DMS53 treated with DMSO at 0.1 percent for 48 hours (cell line): ENCODE results near the gene BAIAP2.

Experiments
- DNase-seq: peaks from one replicate; lab custom pipeline; 2025; ENCODE audit not compliant: unreplicated experiment; lab: John Stamatoyannopoulos, UW

Gene BAIAP2

DNA sequence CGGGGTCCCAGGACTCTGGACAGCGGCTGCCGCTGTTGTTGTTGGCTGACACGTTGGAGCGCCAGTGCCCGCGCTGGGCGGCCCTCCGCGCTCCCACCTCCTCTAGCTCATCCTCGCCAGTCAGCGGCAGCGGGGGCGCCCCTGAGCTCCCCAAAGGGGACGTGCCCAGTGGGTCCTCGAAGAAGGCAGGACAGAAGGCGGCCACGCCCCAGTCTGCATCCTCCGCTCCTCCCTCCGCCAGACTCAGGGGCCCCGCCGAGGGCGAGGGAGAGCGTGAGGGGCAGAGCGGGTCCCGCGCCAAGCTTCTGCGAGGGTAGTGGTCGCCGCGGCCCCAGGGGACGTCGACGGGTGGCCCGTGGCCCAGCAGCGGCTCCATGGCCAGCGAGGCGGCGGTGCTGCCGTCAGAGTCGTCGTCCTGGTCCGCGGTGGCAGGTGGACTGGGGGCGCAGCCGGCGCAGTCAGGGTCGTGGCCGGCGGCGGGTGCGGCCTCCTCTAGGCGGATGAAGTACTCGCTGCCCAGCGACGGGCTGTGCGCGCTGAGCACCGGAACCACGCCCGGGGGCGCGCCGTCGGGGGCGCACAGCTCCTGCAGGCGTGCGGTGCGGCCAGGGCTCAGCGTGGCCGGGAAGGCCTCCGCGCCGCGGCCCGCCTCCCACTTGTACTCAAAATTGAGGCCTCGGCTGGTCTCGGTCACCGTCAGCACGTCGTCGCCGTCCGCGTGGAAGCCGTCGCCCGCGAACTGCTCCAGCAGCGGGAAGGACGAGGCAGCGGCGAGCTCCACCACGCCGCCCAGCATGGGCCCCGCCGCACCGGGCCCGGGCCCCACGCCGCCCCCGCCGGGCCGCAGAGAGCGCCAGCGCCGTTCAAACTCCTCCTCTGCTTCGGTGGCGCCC is 87.1 kb downstream of the BAIAP2 start:
- DNase-seq: no peak

DNA sequence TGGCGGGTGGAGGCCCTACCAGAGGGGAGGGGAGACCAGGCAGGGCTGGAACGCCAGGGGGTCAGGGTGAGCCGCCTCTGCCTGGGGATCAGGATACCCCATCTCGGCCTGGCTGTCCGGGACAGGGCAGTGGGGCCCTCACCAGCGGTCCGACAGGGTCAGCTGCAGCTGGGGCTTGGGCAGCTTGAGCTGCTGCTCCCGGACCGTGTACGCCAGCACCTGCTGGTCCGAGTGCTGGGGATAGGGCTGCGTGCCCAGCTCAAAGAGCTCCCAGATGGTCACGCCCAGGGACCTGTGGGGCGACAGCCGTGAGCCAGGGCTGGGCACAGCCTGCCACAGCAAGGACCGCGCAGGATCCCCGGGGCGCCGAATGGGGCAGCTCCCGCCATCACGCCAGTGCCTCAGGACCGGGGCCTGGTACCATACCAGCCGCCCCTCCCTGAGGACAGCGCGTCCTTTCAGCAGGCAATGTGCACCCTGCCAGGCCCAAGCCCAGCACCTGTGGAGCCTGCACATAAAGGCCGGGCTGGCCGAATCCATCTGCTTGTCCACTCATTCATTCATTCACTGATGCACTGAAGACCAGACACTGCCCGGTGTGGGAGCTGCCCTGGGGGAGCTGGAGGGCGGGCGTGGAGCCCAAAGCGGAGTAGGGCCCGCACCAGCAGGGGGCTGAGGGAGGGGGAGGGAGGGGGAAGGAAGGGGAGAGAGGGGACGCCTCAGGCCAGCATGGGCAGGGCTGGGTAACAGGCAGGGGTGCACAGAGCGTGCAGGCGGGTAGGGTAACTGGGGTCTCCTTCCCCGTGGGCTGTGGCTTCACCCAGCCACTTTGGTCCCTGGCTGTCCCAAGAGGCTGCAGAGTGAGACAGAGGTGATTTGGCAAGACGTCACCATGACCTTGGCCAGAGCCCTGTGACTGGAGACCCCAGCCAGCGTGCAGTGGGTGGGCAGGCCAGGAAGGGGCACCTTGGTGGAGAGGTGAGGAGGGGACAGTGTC is 88.4 kb downstream of the BAIAP2 start:
- no peak for DNase-seq

DNA sequence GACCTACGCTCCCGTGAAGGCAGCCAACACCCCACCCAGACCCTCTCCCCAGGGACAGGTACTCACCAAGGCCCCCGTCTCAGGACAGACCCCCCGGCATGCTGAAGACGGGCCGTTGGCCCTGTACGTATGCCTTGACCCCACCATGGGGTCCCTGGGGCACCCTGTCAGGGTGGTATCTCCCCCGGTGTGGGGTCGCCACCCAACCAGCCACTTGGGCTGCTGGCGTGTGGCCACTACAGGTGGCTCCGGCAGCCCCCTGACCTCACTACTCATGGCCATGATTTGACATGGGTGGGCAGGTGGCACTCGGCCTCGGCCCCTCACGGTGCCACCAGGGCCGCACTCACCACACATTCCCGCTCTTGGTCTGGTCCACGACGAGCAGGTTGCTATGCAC is 89.4 kb downstream of the BAIAP2 start:
- no peak for DNase-seq

DNA sequence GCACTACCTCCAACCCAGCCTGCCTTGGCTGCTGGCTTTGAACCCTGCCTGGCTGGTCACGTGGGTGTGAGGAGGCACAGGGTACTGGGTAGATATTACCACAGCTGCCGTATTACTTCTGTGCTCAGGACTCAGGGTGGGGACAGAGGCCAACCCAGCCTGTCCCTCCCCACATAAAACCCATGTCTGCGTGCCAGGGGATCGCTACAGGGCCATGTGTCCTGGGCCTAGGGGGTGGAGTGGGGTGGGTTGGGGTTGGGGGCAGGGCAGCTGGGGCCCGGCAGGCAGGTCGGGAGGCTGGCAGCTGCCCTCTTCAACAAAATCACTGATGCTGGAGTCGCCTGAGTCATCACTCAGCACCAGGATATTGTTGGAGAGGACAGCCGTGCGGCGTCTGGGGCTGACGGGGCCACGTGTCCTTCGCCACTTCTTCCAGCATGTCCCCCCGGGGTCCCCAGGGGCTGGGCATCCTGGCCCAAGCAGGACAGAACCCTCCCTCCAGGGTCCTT is 90.7 kb downstream of the BAIAP2 start:
- DNase-seq: peak; percentile 58

DNA sequence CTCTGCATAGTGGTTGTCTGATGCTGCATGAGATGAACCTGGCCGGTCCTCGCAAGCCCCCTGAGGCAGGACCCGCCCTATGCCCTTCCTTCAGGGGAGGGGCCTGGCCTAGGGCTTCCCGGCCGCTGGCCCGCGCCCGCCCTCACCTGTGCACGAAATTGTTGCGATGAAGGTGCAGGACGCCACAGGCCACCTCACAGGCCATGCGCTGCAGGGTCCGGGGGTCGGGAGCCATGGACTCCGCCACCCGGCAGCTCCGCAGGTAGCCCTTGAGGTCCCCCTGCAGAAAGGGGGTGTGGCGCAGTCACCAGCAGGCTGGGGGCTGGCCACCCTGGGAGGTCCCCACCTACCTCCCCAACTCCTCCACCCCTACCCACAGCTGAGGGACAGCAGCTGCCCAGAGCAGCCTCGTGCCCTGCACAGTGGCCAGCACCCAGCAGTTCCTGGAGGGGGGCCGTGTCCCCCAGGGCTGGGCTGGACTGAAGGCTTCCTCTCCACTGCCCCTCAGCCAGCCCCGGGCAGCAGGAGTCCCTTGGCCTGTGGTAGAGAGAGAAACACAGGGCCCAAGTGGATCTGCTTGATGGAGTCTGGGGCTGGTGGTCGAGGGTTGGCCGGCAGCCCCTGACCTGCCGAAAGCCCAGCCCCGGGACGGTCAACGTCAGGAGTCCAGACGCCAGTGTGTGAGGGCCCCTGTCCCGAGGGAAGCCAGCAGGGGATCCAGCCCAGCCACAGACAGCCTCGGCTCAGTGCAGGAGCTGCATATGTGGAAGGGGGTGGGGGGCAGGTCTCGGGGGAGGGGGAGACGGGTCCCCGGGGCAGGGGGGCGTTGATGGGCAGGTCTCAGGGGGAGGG is 91.6 kb downstream of the BAIAP2 start:
- DNase-seq: no peak

DNA sequence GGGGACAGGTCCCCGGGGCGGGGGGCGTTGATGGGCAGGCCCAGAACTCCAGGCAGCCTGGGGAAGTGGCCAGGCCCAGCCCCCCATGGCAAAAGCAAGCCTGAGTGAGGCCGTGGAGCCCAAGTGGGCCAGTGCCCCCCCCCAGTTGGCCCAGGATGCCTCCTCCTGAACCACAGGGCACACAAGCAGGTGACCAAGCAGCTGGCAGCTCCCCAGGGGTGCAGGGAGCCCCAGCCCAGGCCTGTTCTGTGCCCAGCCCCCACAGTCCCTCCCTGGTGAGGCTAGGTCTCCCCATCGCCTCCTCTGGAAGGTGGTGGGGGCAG is 92.1 kb downstream of the BAIAP2 start:
- no peak for DNase-seq

DNA sequence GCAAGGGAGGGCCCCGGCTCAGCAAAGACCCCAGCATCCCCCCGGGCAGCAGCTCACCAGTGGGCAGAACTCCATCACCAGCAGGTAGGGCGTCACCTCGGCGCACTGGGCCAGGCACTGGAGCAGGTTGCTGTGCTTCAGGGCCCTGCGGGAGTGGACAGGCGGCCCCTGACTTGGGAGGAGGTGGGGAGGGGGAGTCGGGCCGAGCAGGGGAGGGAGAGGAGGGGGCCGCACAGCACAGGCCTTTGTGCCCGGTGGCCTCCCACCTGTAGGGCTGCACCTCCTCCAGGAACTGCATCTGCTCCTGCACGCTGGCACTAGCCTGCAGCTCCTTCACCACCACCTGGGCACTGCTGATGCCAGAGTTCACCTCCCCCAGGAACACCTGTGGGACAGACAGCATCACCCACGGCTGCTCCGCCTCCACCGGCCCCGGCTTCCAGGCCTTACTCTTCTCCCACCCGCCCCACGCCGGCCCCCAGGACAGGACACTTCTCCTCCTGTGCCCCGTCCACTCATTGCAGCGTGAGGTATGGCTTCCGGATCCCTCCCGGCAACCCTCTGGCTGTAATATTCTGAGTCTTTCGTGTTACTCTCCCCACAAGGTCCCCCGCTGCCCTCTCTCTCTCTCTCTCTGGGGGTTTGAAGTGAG is 92.7 kb downstream of the BAIAP2 start:
- DNase-seq: no peak

DNA sequence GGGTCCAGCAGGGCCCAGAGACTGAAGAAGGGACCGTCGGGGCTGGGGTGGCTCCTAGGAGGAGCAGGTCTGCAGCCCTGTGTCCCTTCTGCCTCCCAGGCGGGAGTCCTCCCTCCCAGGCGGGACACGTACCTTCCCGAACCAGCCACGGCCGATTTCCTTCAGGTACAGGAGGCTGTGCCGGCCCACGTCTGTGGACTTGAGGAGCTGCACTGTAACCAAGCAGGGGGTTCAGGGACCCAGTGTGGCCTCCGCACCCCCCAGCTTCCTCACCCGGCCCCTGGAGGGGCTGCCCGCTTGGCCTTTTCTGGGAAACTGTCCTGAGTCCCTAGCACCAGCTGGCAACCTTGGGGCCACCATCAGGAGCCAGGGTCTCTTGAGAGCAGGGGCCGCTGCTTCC is 93.4 kb downstream of the BAIAP2 start:
- DNase-seq: no peak

DNA sequence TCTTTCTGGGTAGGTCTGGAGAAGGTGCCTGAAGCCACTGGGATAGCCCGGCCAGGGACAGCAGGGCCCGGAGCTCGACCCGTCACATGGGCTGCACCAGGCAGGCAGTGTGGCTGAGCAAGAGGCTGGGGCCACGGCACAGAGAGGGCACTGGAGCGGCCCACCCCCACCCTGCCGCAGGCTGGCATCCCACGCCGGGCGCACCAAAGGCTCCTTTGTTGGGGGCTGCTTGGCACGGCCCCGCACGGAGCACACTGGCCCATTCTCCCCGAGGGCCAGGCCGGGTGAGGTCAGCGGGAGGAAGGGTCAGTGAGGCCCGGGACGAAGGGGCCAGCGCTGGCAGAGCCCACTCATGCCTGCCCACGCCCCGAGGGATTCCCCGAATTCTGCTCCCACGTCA is 93.8 kb downstream of the BAIAP2 start:
- DNase-seq: no peak

DNA sequence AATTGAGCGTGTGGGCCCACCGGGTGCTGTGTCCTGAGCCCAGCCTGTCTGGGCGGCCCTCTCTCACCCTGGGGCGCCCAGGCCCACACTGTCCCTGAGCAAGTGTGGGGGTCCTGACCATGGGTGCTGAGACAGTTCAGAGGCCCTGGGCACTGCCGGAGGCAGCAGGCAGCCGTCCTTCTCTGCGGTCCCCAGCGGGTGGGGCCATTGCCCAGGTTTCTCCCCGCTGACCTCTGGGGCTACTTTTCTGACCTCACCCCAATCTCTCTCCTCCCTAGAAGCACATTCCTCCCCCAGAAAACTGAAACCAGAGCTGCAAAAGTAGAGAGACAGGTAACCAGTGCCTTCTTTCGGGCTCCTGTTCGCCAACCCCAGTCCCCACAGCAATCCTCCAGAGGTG is 94.3 kb downstream of the BAIAP2 start:
- no peak for DNase-seq

DNA sequence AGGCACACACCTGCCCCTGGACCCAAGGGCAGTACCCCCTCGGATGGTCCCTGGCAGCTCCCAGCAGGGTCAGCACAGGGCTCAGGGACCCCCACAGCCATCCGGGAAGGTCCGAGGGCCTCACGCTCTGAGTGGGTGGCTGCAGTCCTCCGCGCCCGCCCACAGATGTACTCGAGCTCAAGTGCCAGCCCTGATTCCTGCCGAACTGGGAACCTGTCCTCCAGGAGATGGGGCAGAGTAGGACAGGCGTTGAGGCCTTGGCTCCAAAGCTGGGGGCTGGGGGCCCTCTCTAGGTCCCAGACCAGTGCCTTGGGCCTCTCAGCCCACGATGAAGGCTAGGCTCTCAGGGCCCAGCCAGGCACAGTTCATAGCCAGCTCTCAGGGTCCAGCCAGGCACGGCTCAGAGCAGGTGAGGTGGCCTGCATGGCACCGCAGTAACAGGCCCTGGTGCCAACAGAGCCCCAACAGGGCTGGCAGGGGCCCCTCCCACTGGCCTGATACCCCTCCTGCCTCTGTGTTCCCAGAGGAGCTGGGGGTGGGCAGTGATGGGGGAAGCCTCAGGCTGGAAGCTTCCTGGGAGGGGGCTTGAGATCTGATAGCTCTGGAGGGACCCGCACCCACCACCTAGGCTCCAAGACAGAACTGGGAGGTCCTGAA is 94.9 kb downstream of the BAIAP2 start:
- DNase-seq: no peak

DNA sequence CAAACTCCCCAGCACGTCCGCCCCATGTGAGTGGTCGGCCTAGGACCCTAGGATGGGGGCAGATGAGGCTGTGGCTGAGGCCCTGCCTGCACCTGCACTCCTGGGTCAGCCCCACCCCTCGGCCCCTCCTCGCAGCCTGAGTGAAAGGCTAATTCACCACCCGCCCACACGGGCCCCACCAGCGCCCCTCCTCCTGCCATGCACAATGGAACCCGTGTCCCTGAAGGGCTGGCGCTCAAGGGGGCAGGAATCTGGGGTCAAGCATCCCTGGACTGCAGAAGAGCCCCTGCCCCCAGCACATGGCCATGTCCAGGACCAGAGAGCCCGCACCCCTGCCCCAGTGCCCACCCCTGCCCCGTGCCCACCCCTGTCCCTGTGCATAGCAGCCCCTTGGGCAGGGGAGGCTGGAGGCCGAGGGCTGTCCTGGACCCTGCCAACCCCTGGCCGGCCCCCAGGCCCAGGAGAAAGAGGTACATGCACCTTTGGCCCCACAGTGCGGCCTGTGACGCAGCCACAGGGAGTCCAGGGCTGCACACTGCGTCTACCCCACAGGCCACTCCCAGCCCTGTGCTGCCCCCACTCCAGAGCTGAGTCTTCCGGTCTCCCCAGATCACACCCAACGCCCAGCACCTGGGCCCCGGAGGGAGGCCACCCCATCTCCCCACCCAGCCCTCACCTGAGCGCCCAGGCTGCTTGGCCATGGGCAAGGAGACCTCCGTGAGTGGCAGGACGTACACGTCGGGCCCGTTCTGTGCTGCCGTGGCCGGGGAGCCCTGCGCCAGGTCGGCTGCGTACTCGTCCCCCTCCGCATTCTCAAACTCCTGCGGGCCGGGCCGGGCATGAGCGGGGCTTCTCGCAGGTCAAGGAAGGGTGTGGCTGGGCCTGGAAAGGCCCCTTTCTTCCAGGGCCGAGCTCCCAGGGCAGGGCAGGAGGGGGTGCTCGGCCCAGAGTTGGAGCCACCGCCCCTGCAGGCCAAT is 95.7 kb downstream of the BAIAP2 start:
- DNase-seq: no peak

DNA sequence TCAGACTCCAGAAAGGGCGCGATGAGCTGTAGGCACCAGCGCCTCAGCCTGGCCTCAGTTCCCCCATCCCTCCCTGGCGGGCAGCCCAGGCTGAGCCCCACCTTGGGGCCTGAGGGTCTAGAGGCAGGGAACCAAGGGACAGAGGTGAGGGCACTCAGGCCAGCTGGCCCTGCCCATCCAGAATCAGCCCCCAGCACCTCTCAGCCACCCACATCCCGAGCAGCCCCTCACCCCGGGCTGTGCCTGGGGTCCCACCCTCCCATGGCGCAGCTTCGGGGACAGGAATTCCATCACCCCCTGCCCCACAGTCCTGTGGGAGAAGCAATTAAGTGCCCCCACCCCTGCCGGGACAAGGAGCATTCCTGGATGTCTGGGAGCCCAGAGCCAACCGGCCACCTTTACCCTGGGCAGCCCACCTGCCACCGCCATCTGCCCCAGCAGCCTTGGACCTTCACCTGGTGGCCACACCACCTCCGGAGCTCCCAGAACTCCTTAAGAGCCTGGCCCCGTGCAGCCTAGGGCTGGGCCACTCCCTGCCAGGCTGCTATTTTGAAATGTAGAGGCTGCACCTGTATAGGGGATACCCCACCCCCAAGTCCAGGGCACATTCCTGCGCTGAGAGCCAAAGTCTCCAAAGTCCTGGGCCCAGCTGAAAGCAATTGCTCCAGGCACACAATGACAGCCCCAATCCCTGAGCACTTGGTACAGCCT is 96.7 kb downstream of the BAIAP2 start:
- no peak for DNase-seq

DNA sequence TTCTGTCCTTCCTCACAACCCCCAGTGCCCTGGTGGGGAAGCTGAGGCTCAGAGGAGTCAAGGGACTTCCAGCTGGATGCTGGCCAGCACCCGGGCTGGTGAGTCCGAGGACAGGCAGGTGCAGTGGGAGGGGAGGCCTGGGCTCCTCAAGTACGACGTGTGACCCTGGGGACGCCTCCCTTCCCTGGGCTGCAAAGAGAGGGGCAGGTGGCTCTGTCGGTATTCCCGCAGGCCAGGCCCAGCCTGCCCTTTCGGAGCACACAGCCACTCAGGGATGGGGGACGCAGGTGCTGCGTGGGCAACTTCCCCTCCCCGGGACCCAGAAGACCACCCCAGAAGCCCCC is 97.2 kb downstream of the BAIAP2 start:
- no peak for DNase-seq

DNA sequence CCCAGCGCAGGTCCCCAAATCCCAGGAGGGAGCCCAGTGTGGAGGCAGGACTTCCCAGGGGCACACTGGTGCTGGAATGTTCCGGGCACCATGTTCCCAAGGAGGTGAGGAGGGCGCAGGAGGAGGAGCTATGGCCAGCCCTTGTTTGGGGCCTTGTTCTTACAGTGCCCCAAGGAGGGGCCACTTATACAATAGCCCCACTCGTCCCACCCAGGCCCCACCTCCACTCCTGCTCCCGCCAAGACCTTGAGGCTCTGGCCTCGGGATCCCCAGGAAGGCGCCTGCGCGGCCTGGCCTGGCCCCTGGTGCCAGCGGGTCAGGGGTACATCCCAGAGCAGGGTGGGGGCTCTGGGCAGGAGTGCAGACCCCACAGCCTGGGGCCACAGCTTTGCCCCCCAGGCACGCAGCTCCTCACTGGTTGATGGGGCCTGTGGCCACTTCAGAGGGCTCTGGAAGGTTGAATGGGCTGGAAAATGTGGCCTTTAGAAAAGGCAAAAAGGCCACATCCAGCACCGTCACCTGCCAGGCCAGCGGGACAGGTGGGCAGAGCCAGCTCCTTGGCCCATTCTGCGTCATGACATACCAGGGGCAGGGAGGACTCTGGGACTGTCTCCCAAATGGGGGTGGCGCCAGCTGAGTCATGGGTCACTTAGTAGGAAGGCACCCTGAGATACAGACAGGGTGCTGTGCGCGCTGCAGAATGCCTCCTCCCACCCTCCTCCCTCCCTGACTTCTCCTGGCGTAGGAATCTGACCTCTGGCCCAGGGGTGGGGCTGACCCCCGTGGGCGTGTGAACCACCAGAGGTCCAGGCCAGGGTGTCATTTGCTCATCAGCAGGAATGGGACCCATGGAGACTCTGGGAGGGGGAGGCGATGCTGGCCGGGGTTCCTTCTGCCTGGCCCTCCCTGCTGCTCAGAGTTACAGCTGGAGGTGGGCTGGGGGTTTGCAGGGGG is 98.1 kb downstream of the BAIAP2 start:
- no peak for DNase-seq

DNA sequence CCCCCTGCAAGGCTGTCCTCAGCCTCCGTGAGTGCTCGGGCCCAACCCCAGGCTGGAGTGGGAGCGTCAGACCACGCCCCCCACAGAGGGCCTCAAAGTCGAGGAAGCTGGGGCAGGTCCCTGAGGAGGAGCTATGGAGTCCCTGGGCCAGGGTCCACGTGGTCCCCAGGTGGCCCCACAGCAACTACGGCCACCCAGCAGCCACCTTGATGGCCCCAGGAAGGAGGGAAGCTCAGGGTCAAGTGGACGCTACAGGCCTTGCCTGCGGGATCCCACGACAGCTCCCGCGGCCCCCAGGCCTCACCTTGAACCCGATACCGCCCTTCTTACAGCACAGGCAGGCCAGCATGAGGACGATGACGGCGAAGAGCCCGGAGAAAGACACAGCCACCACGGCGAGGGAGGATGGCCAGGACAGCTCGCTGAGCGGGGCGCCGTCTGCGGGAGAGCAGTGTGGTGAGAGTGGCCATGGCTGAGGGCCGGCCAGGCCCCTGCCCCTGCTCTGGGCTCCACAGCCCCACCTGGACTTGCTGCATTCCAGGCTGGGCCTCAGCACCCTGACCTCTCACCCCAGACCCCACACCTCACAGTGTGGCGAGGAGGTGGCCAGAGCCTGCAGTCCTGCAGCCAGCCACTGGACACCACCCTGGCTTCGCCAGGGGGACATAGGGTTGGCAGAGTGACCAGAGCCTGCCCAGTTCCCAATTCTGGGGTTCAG is 99.3 kb downstream of the BAIAP2 start:
- DNase-seq: no peak
